OCI-LY3 (cell line): ENCODE results near the gene LAD1.

Experiments
- H2AFZ ChIP-seq: fragments of 200-600, 300-600 bp; shearing (Covaris generic); 2 replicates; pipeline ENCODE4 v1.6.0; 2014; ENCODE audit warnings: antibody characterized with exemption, low read depth, low read length
- H3K27ac ChIP-seq: fragments of 200-600, 300-600 bp; sonication (generic); 2 replicates; pipeline ENCODE4 v1.5.1; 2014; ENCODE audit warnings: mild to moderate bottlenecking, low read length, moderate library complexity, mixed read lengths
- H3K27me3 ChIP-seq: fragments of 200-600, 300-600 bp; sonication (generic); 2 replicates; pipeline ENCODE4 v1.6.1; 2014; ENCODE audit warnings: low read depth, low read length, mixed read lengths
- H3K36me3 ChIP-seq: fragments of 200-600, 300-600 bp; sonication (generic); replicated peaks from 2 replicates; pipeline ENCODE3; 2014; ENCODE audit warnings: low read depth, low read length, mixed read lengths
- H3K4me1 ChIP-seq: fragments of 300-600, 200-600 bp; sonication (generic); 2 replicates; pipeline ENCODE4 v1.6.1; 2014; ENCODE audit warnings: low read length, mixed read lengths
- H3K4me2 ChIP-seq: fragments of 200-600, 300-600 bp; sonication (generic); 2 replicates; pipeline ENCODE4 v1.6.1; 2014; ENCODE audit warnings: low read length, mixed read lengths
- H3K4me3 ChIP-seq: fragments of 300-600, 200-600 bp; sonication (generic); 2 replicates; pipeline ENCODE4 v1.5.1; 2014; ENCODE audit warnings: antibody characterized with exemption, mild to moderate bottlenecking, low read length, moderate library complexity
- H3K79me2 ChIP-seq: fragments of 300-600, 200-600 bp; shearing (Covaris generic); 2 replicates; pipeline ENCODE4 v1.6.1; 2014; ENCODE audit warnings: mild to moderate bottlenecking, low read length, mixed read lengths
- H3K9ac ChIP-seq: fragments of 300-600, 200-600 bp; shearing (Covaris generic); 2 replicates; pipeline ENCODE4 v1.6.0; 2014; ENCODE audit warnings: mild to moderate bottlenecking, low read length, moderate library complexity
- H3K9me3 ChIP-seq: fragments of 200-600, 300-600 bp; shearing (Covaris generic); 2 replicates; pipeline ENCODE4 v1.6.1; 2014; ENCODE audit warnings: low read length, mixed read lengths; ENCODE audit not compliant: insufficient read depth
- H4K20me1 ChIP-seq: fragments of 200-600, 300-600 bp; sonication (generic); 2 replicates; pipeline ENCODE4 v1.6.1; 2016; ENCODE audit warnings: low read length, mixed read lengths; ENCODE audit not compliant: insufficient read depth
- EZH2phosphoT487 ChIP-seq: fragments of 200-600 bp; shearing (Covaris generic); IDR thresholded peaks from 2 replicates; pipeline ENCODE4 v1.6.1; 2018; ENCODE audit warnings: antibody characterized with exemption, mixed run types, low read depth
- TF ChIP-seq, protein P1 (sequence below): fragments of 200-600, 300-600 bp; sonication (generic); IDR thresholded peaks from 2 replicates; pipeline ENCODE4 v1.5.1; 2014; ENCODE audit warnings: antibody characterized with exemption, low read length, low read depth

LAD1 gene

GRCh38 chr1:201444792-201445191 lies 45.7 kb upstream of the LAD1 start:
- TF ChIP-seq EZH2phosphoT487 = no peak
- TF ChIP-seq, protein P1, sequence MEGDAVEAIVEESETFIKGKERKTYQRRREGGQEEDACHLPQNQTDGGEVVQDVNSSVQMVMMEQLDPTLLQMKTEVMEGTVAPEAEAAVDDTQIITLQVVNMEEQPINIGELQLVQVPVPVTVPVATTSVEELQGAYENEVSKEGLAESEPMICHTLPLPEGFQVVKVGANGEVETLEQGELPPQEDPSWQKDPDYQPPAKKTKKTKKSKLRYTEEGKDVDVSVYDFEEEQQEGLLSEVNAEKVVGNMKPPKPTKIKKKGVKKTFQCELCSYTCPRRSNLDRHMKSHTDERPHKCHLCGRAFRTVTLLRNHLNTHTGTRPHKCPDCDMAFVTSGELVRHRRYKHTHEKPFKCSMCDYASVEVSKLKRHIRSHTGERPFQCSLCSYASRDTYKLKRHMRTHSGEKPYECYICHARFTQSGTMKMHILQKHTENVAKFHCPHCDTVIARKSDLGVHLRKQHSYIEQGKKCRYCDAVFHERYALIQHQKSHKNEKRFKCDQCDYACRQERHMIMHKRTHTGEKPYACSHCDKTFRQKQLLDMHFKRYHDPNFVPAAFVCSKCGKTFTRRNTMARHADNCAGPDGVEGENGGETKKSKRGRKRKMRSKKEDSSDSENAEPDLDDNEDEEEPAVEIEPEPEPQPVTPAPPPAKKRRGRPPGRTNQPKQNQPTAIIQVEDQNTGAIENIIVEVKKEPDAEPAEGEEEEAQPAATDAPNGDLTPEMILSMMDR = no peak
- H3K79me2 ChIP-seq = no peaks in the 10 kb centered on the region
- no peak overlapping the region for H2AFZ ChIP-seq
- no peak overlapping the region for H3K27ac ChIP-seq
- peaks cover 11% of the 10 kb centered on the region; the same call in 1 of the 2 replicates for H3K27me3 ChIP-seq
- no peak overlapping the region for H3K4me3 ChIP-seq
- H3K4me2 ChIP-seq = no peak overlapping the region
- no peak overlapping the region for H3K9ac ChIP-seq
- no peaks in the 10 kb centered on the region for H4K20me1 ChIP-seq
- H3K9me3 ChIP-seq = 0 out of 2 replicates have a peak, but pooled peaks cover 4% of the 10 kb centered on the region
- H3K4me1 ChIP-seq = peaks cover 14% of the 10 kb centered on the region
- no peaks in the 10 kb centered on the region for H3K36me3 ChIP-seq

GRCh38 chr1:201443747-201444146 lies 44.6 kb upstream of the LAD1 start:
- no peaks in the 10 kb centered on the region for H4K20me1 ChIP-seq

DNA sequence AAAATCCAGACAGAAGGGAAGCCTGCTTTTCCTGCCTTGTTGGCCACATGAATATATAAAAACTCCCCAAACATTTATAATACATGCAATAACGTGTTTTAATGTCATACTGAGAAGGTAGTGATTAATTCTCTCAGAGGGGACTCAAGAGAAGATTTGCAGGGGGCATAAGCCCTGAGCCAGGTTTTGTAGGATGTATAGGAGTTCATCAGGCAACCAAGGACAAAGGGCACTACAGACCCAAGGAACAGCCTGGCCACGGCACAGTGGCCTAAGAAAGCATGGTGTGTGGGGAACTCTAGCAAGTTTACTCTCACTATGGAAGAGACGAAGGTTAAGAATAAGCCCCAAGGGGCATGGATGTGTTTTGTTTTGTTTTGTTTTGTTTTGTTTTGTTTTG lies 37.8 kb upstream of the LAD1 start:
- no peak for TF ChIP-seq EZH2phosphoT487
- TF ChIP-seq, protein P1 = no peak
- no peak overlapping the region for H3K27ac ChIP-seq
- no peak overlapping the region for H3K9ac ChIP-seq
- H3K9me3 ChIP-seq = 0 out of 2 replicates have a peak, but pooled peaks cover 4% of the 10 kb centered on the region
- no peak overlapping the region for H2AFZ ChIP-seq
- no peak overlapping the region for H3K4me3 ChIP-seq
- H3K27me3 ChIP-seq = peaks cover 25% of the 10 kb centered on the region
- no peaks in the 10 kb centered on the region for H4K20me1 ChIP-seq
- no peaks in the 10 kb centered on the region for H3K79me2 ChIP-seq
- H3K36me3 ChIP-seq = no peaks in the 10 kb centered on the region
- H3K4me1 ChIP-seq = peaks cover 16% of the 10 kb centered on the region
- no peak overlapping the region for H3K4me2 ChIP-seq

More at GRCh38 chr1:201443747-201444146, 44.6 kb upstream of the LAD1 start:
- Histone ChIP-seq H3K9me3 (0 out of 2 replicates have a peak, but pooled peaks cover 4% of the 10 kb centered on the region), H3K4me2 (no peak overlapping the region), H3K27ac (no peak overlapping the region), H3K27me3 (peaks cover 11% of the 10 kb centered on the region; the same call in 1 of the 2 replicates), H3K4me3 (no peak overlapping the region), H3K9ac (no peak overlapping the region), H3K36me3 (no peaks in the 10 kb centered on the region), H3K4me1 (peaks cover 18% of the 10 kb centered on the region), H2AFZ (no peak overlapping the region), H3K79me2 (no peaks in the 10 kb centered on the region)
- no peak for TF ChIP-seq EZH2phosphoT487

- Histone ChIP-seq H3K4me1 (peaks cover 16% of the 10 kb centered on the region), H2AFZ (peak overlapping the region; percentile 70), H3K9me3 (0 out of 2 replicates have a peak, but pooled peaks cover 4% of the 10 kb centered on the region), H4K20me1 (no peaks in the 10 kb centered on the region), H3K4me3 (no peak overlapping the region), H3K4me2 (peak overlapping the region; percentile 56; the same call in 1 of the 2 replicates), H3K27ac (no peak overlapping the region), H3K27me3 (peaks cover 22% of the 10 kb centered on the region), H3K9ac (no peak overlapping the region), H3K36me3 (no peaks in the 10 kb centered on the region), H3K79me2 (no peaks in the 10 kb centered on the region)
- no peak for TF ChIP-seq EZH2phosphoT487
- TF ChIP-seq, protein P1 = no peak
These were observed 37.3 kb upstream of the LAD1 start for GRCh38 chr1:201436393-201436792.
